ELF-1 (cell line): ENCODE results near the gene SPON1.
"Not testable (repeated sequence)": the region's sequence is repeated elsewhere in the genome, so short reads cannot be mapped to it uniquely, and the experiment has no call there.

ENCODE experiments used
- DNase-seq: peaks from one replicate; pipeline ENCODE4 v3.0.0-alpha.2; 2016; ENCODE audit warnings: low read depth, low spot score

The SPON1 gene

GRCh38 chr11:13962562-13963168 is at the start of gene SPON1:
Gene SPON1, plus strand, starts transcription at chr11:13962723. Its CDS starts 182 bp downstream, at chr11:13962905.
- DNase-seq, result peak; percentile 85

- no peak for DNase-seq
Observed at GRCh38 chr11:13917264-13917663, 45.3 kb upstream of the SPON1 start.

- no peak for DNase-seq
Observed at GRCh38 chr11:13917904-13918303, 44.6 kb upstream of the SPON1 start.

GRCh38 chr11:13920756-13921155 is 41.8 kb upstream of the SPON1 start:
- no peak for DNase-seq

GRCh38 chr11:13921545-13921944 is 41.0 kb upstream of the SPON1 start:
- no peak for DNase-seq

- no peak for DNase-seq
Observed at GRCh38 chr11:13923182-13923581, 39.3 kb upstream of the SPON1 start.

GRCh38 chr11:13923716-13924650 is 38.5 kb upstream of the SPON1 start:
- no peak for DNase-seq

- no peak for DNase-seq
Observed at GRCh38 chr11:13924801-13925327, 37.7 kb upstream of the SPON1 start.

GRCh38 chr11:13926366-13926765 is 36.2 kb upstream of the SPON1 start:
- not testable (repeated sequence) for DNase-seq

GRCh38 chr11:13926981-13927380 is 35.5 kb upstream of the SPON1 start:
- DNase-seq, result no peak

- no peak for DNase-seq
Observed at GRCh38 chr11:13927481-13927880, 35.0 kb upstream of the SPON1 start.

- DNase-seq, result no peak
Observed at GRCh38 chr11:13928566-13929251, 33.8 kb upstream of the SPON1 start.

GRCh38 chr11:13929395-13929891 is 33.1 kb upstream of the SPON1 start:
- DNase-seq, result no peak

GRCh38 chr11:13931356-13931755 is 31.2 kb upstream of the SPON1 start:
- no peak for DNase-seq

GRCh38 chr11:13937154-13937553 is 25.4 kb upstream of the SPON1 start:
- not testable (repeated sequence) for DNase-seq

- not testable (repeated sequence) for DNase-seq
Observed at GRCh38 chr11:13938829-13939228, 23.7 kb upstream of the SPON1 start.

GRCh38 chr11:13939961-13940906 is 22.3 kb upstream of the SPON1 start:
- DNase-seq, result peak; percentile 82

- no peak for DNase-seq
Observed at GRCh38 chr11:13940907-13941256, 21.6 kb upstream of the SPON1 start.

GRCh38 chr11:13941775-13942174 is 20.7 kb upstream of the SPON1 start:
- no peak for DNase-seq

GRCh38 chr11:13942378-13942777 is 20.1 kb upstream of the SPON1 start:
- no peak for DNase-seq

- no peak for DNase-seq
Observed at GRCh38 chr11:13942971-13943381, 19.5 kb upstream of the SPON1 start.
